Gastrocnemius medialis (tissue), 4 donors: Measurements from ENCODE around the gene BMERB1.

ENCODE experiments used
- CTCF ChIP-seq, 5 experiments: fragments of 450-650 bp in 3 of 5; fragments of 200-600 bp in 2 of 5; sonication (generic) in 2 of 5; IDR thresholded peaks in 4 of 5; conservative IDR thresholded peaks in 1 of 5; 1 replicate in 4 of 5; 2 replicates in 1 of 5; pipeline ENCODE4 v1.5.1; 2016 to 2019; ENCODE audit warnings: antibody characterized with exemption in 5 of 5, mild to moderate bottlenecking in 3 of 5, moderate library complexity in 3 of 5
- POLR2A ChIP-seq, 2 donors: fragments of 450-650 bp; IDR thresholded peaks; one replicate each; pipeline ENCODE4 v1.6.1; 2017; ENCODE audit warnings: antibody characterized with exemption in 2 of 2, mild to moderate bottlenecking in 2 of 2, moderate library complexity in 2 of 2

DNA sequence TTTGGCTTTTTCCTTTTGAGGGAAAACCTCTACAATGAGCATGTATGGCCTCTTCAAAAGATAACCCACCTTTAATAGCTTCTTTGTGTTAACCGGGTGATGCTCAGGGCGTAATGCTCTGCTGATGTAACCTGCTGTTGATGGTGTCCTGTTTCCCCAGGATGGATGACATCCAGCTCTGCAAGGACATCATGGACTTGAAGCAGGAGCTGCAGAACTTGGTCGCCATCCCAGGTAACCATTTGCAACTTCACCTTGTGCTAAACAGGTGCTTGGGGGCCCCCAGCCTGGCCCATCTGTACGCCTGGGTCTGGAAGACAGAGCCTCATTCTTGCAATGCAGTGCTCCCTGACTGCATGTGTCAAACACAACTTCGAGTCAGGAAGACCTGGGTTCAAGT, 133.4 kb downstream of the BMERB1 start:
- TF ChIP-seq CTCF (IDR thresholded peaks at IDR 0.05 in 4 of 5, conservative IDR thresholded peaks at IDR 0.05 in 1 of 5) (no peak), POLR2A (IDR thresholded peaks at IDR 0.05) (peak in 1 of 2 donors; percentile 3)
